T-helper 22 cell (primary cell): ENCODE results near the gene TOPAZ1.

ENCODE experiments used
- DNase-seq: peaks from one replicate; pipeline ENCODE4 v3.0.0-alpha.2; 2020; ENCODE audit warnings: low read depth

The TOPAZ1 gene

GRCh38 chr3:44241706-44242105, at the start of gene TOPAZ1:
TOPAZ1 (plus strand) TSS chr3:44241886; CDS start chr3:44242054, 168 bp downstream.
- no peak for DNase-seq

- peak; percentile 19 for DNase-seq
Observed at GRCh38 chr3:44198284-44199269, 43.1 kb upstream of the TOPAZ1 start.

- no peak for DNase-seq
Observed at GRCh38 chr3:44206261-44206660, 35.4 kb upstream of the TOPAZ1 start.

- no peak for DNase-seq
Observed at GRCh38 chr3:44206862-44207652, 34.6 kb upstream of the TOPAZ1 start.

- DNase-seq, result no peak
Observed at GRCh38 chr3:44208086-44208485, 33.6 kb upstream of the TOPAZ1 start.

- no peak for DNase-seq
Observed at GRCh38 chr3:44208568-44208967, 33.1 kb upstream of the TOPAZ1 start.

GRCh38 chr3:44210967-44211366, 30.7 kb upstream of the TOPAZ1 start:
- no peak for DNase-seq

- no peak for DNase-seq
Observed at GRCh38 chr3:44222337-44222736, 19.3 kb upstream of the TOPAZ1 start.

- no peak for DNase-seq
Observed at GRCh38 chr3:44223299-44223698, 18.4 kb upstream of the TOPAZ1 start.

GRCh38 chr3:44224131-44224530, 17.6 kb upstream of the TOPAZ1 start:
- no peak for DNase-seq

- no peak for DNase-seq
Observed at GRCh38 chr3:44226573-44226972, 15.1 kb upstream of the TOPAZ1 start.

- DNase-seq, result no peak
Observed at GRCh38 chr3:44227632-44228031, 14.1 kb upstream of the TOPAZ1 start.

GRCh38 chr3:44228900-44229299, 12.8 kb upstream of the TOPAZ1 start:
- DNase-seq, result no peak

GRCh38 chr3:44232407-44232806, 9.3 kb upstream of the TOPAZ1 start:
- no peak for DNase-seq

GRCh38 chr3:44234648-44235268, 6.9 kb upstream of the TOPAZ1 start:
- no peak for DNase-seq

- peak; percentile 16 for DNase-seq
Observed at GRCh38 chr3:44235604-44236484, 5.8 kb upstream of the TOPAZ1 start.

GRCh38 chr3:44236485-44236908, 5.2 kb upstream of the TOPAZ1 start:
- no peak for DNase-seq

- no peak for DNase-seq
Observed at GRCh38 chr3:44237161-44237560, 4.5 kb upstream of the TOPAZ1 start.

GRCh38 chr3:44237665-44238064, 4.0 kb upstream of the TOPAZ1 start:
- no peak for DNase-seq

- DNase-seq, result no peak
Observed at GRCh38 chr3:44238889-44239288, 2.8 kb upstream of the TOPAZ1 start.

GRCh38 chr3:44240061-44240460, 1.6 kb upstream of the TOPAZ1 start:
- DNase-seq, result no peak
